GM12874 (cell line): ENCODE results near the gene SIN3A.

ENCODE experiments used
- CTCF ChIP-seq: IDR thresholded peaks from 2 replicates; pipeline ENCODE4 v1.5.1; 2011; ENCODE audit warnings: low read depth, mild to moderate bottlenecking, control low read depth, low read length, moderate library complexity; ENCODE audit not compliant: insufficient read depth

SIN3A gene

GRCh38 chr15:75431682-75432081 lies 19.8 kb downstream of the SIN3A start:
- no peak for TF ChIP-seq CTCF

- TF ChIP-seq CTCF = no peak
Measured at GRCh38 chr15:75431270-75431669, 20.2 kb downstream of the SIN3A start.

- TF ChIP-seq CTCF = no peak
Measured at GRCh38 chr15:75430259-75430658, 21.2 kb downstream of the SIN3A start.

- no peak for TF ChIP-seq CTCF
Measured at GRCh38 chr15:75428152-75428551, 23.3 kb downstream of the SIN3A start.

GRCh38 chr15:75425966-75426500 lies 25.5 kb downstream of the SIN3A start:
- no peak for TF ChIP-seq CTCF

- TF ChIP-seq CTCF = no peak
Measured at GRCh38 chr15:75422554-75422953, 28.9 kb downstream of the SIN3A start.

GRCh38 chr15:75420698-75421097 lies 30.8 kb downstream of the SIN3A start:
- no peak for TF ChIP-seq CTCF

GRCh38 chr15:75416584-75416983 lies 34.9 kb downstream of the SIN3A start:
- no peak for TF ChIP-seq CTCF
